Prostate gland (tissue), 2 donors: ENCODE measurements around the gene KCNN4. TPM values are rescaled to one million over a fixed set of nuclear protein-coding genes. Genes with fewer than 3 reads are reported as not detected.

Experiments
- DNase-seq: peaks from one replicate; pipeline ENCODE4 v3.0.0-alpha.2; 2019; ENCODE audit warnings: low spot score
- H3K27ac ChIP-seq, 2 donors: fragments of 200-600 bp; sonication (generic); 2 replicates each; pipeline ENCODE4 v1.5.1; 2017 to 2019
- H3K27me3 ChIP-seq: fragments of 200-600 bp; sonication (generic); replicated peaks from 2 replicates; pipeline ENCODE4 v1.5.1; 2019; ENCODE audit not compliant: insufficient read depth
- H3K36me3 ChIP-seq, 2 donors: fragments of 200-600 bp; sonication (generic); 1 replicate in 1 of 2; 2 replicates in 1 of 2; pipeline versions ENCODE4 v1.5.1 to v1.8.1; 2017 to 2019
- H3K4me1 ChIP-seq: fragments of 200-600 bp; sonication (generic); replicated peaks from 2 replicates; pipeline ENCODE4 v1.5.1; 2019
- H3K4me3 ChIP-seq, 2 donors: fragments of 200-600 bp; sonication (generic); 2 replicates each; pipeline ENCODE4 v1.5.1; 2017 to 2019
- H3K9me3 ChIP-seq: fragments of 200-600 bp; sonication (generic); 2 replicates; pipeline ENCODE4 v1.5.1; 2017
- CTCF ChIP-seq, 4 experiments: fragments of 200-600 bp in 2 of 4; fragments of 450-650 bp in 2 of 4; sonication (generic) in 2 of 4; IDR thresholded peaks; 1 replicate in 3 of 4; 2 replicates in 1 of 4; pipeline ENCODE4 v1.5.1; 2016 to 2019; ENCODE audit warnings: antibody characterized with exemption in 4 of 4, mild to moderate bottlenecking in 2 of 4, moderate library complexity in 2 of 4
- POLR2A ChIP-seq: fragments of 450-650 bp; IDR thresholded peaks from one replicate; pipeline ENCODE4 v1.6.1; 2016; ENCODE audit warnings: antibody characterized with exemption, mild to moderate bottlenecking
- POLR2AphosphoS5 ChIP-seq: sonication (generic); formaldehyde crosslinking; IDR thresholded peaks from one replicate; pipeline ENCODE4 v1.6.1; 2017; ENCODE audit warnings: antibody characterized with exemption
- WGBS: methylation state at CpG from one replicate; pipeline ENCODE4 v1.1.5; 2018; 5-methylcytosine and 5-hydroxymethylcytosine counted together
- intact Hi-C: fragments of 100-400 bp; cut with DNase I; formaldehyde crosslinking; loops from one replicate; pipeline ENCODE4 v1.14.2; 2022
- total RNA-seq, 2 donors: library from RNA; depleted of rRNA; stranded (reverse); fragments of >200 nt; gene quantifications; one replicate each; pipeline ENCODE4 v1.1.0, GENCODE V29; 2016

KCNN4 gene
- total RNA-seq, 2 donors from 2014 or later, result 65.1 to 86.1 TPM

- no peaks in the 10 kb centered on the region for H3K27me3 ChIP-seq
- intact Hi-C loops, result no loop called here
- WGBS, result 4% methylated on average over 3 of the region's 3 CpGs
- H3K27ac ChIP-seq, result no peak overlapping the region
- H3K9me3 ChIP-seq, result no peaks in the 10 kb centered on the region
- no peak for DNase-seq
- no peaks in the 10 kb centered on the region for H3K36me3 ChIP-seq
- no peak for TF ChIP-seq POLR2A
- no peak for TF ChIP-seq POLR2AphosphoS5
- TF ChIP-seq CTCF (IDR thresholded peaks at IDR 0.05), result no peak
- H3K4me3 ChIP-seq, result no peak overlapping the region
- no peaks in the 10 kb centered on the region for H3K4me1 ChIP-seq
These were observed 8.3 kb upstream of the KCNN4 start for GRCh38 chr19:43789029-43789428.

GRCh38 chr19:43786665-43787064 is 5.9 kb upstream of the KCNN4 start:
- no peaks in the 10 kb centered on the region for H3K9me3 ChIP-seq
- H3K36me3 ChIP-seq, result no peaks in the 10 kb centered on the region
- intact Hi-C loops, result no loop called here
- H3K4me3 ChIP-seq, result no peak overlapping the region
- 7% methylated on average over 1 of the region's 1 CpG for WGBS
- no peak for DNase-seq
- H3K27me3 ChIP-seq, result no peaks in the 10 kb centered on the region
- TF ChIP-seq POLR2AphosphoS5 (peak; percentile 76), CTCF (IDR thresholded peaks at IDR 0.05) (no peak)
- H3K27ac ChIP-seq, result peak overlapping the region in 1 of 2 donors; percentile 57
- no peaks in the 10 kb centered on the region for H3K4me1 ChIP-seq

GRCh38 chr19:43784981-43785808 is 4.4 kb upstream of the KCNN4 start:
- peak; percentile 50 for DNase-seq
- peak overlapping the region in 1 of 2 donors; percentile 31 for H3K27ac ChIP-seq
- H3K36me3 ChIP-seq, result no peaks in the 10 kb centered on the region
- H3K4me1 ChIP-seq, result no peaks in the 10 kb centered on the region
- intact Hi-C loops, result loop anchor here (2.0 kb wide), 1 partner anchor 40 kb away; no protein-coding TSS in a partner anchor
- no peak overlapping the region for H3K4me3 ChIP-seq
- H3K9me3 ChIP-seq, result no peaks in the 10 kb centered on the region
- WGBS, result 5% methylated on average over 10 of the region's 10 CpGs
- H3K27me3 ChIP-seq, result no peaks in the 10 kb centered on the region
- TF ChIP-seq POLR2AphosphoS5 (peak; percentile 57), POLR2A (no peak), CTCF (IDR thresholded peaks at IDR 0.05) (peak; percentile 85 to 98 (median 92))

DNA sequence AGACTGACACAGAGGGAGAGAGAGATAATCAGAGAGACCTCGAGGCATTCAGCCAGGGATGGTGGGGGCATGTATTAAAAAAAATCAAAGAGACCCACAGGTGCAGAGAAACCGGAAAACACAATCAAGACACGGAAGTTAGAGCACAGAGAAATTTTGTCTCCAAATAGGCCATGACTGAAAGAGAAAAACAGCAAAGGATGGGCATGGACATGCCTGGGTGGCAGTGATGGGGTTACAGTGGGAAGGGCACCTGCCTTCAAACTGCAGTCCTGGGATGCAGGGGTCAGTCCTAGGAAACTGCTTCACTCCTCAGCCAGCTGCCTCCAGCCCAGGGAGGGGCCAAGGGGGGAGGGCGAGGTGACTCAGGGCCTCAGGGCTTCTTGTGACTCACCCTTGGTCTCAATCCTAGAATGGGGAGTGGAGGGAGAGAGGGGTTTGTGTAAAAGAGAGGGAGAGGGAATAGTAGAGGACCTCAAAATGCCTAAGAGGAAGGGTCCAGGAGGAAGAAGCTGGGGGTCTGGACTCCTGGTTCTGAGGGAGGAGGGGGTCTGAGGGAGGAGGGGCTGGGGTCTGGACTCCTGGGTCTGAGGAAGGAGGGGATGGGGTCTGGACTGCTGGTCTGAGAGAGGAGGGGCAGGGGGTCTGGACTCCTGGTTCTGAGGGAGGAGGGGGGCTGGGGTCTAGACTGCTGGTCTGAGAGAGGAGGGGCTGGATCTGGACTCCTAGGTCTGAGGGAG is 3.6 kb upstream of the KCNN4 start:
- no peak for DNase-seq
- H3K36me3 ChIP-seq, result no peaks in the 10 kb centered on the region
- intact Hi-C loops, result loop anchor here (2.0 kb wide), 1 partner anchor 40 kb away; no protein-coding TSS in a partner anchor
- no peaks in the 10 kb centered on the region for H3K9me3 ChIP-seq
- no peaks in the 10 kb centered on the region for H3K27me3 ChIP-seq
- WGBS, result 25% methylated on average over 4 of the region's 4 CpGs
- H3K27ac ChIP-seq, result peak overlapping the region in 1 of 2 donors; percentile 31
- no peak overlapping the region for H3K4me3 ChIP-seq
- peak; percentile 10 for TF ChIP-seq POLR2A
- no peak for TF ChIP-seq CTCF (IDR thresholded peaks at IDR 0.05)
- H3K4me1 ChIP-seq, result no peaks in the 10 kb centered on the region
